K562 (cell line): Measurements from ENCODE around the gene IGF2BP1. TPM values are rescaled to one million over a fixed set of nuclear protein-coding genes. Genes with fewer than 3 reads are reported as not detected.

Source experiments
- EGR1 ChIP-seq: fragments of 450-650 bp; conservative IDR thresholded peaks from 2 replicates; pipeline ENCODE4 v1.6.1; 2017; ENCODE audit warnings: mild to moderate bottlenecking
- KAT2B ChIP-seq: IDR thresholded peaks from one replicate; pipeline ENCODE4 v1.6.1; 2012; ENCODE audit warnings: low read depth, mild to moderate bottlenecking, control low read depth, inconsistent platforms, low read length, moderate library complexity
- KDM4B ChIP-seq, 2 experiments: fragments of 450-650 bp in 1 of 2; sonication (generic) in 1 of 2; IDR thresholded peaks; 2 replicates each; pipeline ENCODE4 v1.6.1; 2016 to 2017; ENCODE audit warnings: borderline replicate concordance in 2 of 2, antibody characterized with exemption in 1 of 2, low read depth in 1 of 2, mild to moderate bottlenecking in 1 of 2
- MXI1 ChIP-seq: IDR thresholded peaks from 2 replicates; pipeline ENCODE4 v1.6.1; 2011; ENCODE audit warnings: low read depth, mild to moderate bottlenecking, improper control_type of control experiment, low read length
- NCOA4 ChIP-seq: fragments of 450-650 bp; IDR thresholded peaks from 2 replicates; pipeline ENCODE4 v1.6.1; 2018; ENCODE audit warnings: mild to moderate bottlenecking; ENCODE audit not compliant: partially characterized antibody
- NUFIP1 ChIP-seq: fragments of 450-650 bp; IDR thresholded peaks from 2 replicates; pipeline ENCODE4 v1.6.1; 2018; ENCODE audit not compliant: partially characterized antibody
- RUNX1 ChIP-seq: sonication (generic); IDR thresholded peaks from 2 replicates; pipeline ENCODE4 v1.6.1; 2016; ENCODE audit warnings: antibody characterized with exemption, low read depth
- SRSF3 ChIP-seq: fragments of 200-400 bp; formaldehyde crosslinking; IDR thresholded peaks from 2 replicates; pipeline ENCODE4 v1.6.1; 2016; ENCODE audit warnings: mild to moderate bottlenecking, low read length, moderate library complexity; ENCODE audit not compliant: insufficient read depth
- ZFP36 ChIP-seq: fragments of 150-350 bp; IDR thresholded peaks from 2 replicates; pipeline ENCODE4 v1.6.1; 2018; ENCODE audit warnings: low read length, low read depth; ENCODE audit not compliant: partially characterized antibody
- ZNF217 ChIP-seq: sonication (generic); formaldehyde crosslinking; IDR thresholded peaks from 2 replicates; pipeline ENCODE4 v1.8.0; 2022; ENCODE audit warnings: mild to moderate bottlenecking, missing genetic modification reagents
- ZNF311 ChIP-seq: fragments of 250-450 bp; sonication (Bioruptor Pico); IDR thresholded peaks from 2 replicates; pipeline ENCODE4 v1.4.0; 2020; ENCODE audit warnings: mild to moderate bottlenecking, moderate library complexity
- ZNF354B ChIP-seq: fragments of 250-450 bp; sonication (Bioruptor Pico); IDR thresholded peaks from 2 replicates; pipeline ENCODE4 v1.4.0; 2020
- ZNF431 ChIP-seq: sonication (generic); formaldehyde crosslinking; IDR thresholded peaks from 2 replicates; pipeline ENCODE4 v1.8.0; 2022; ENCODE audit warnings: mild to moderate bottlenecking, missing genetic modification reagents
- ZNF76 ChIP-seq: fragments of 250-450 bp; sonication (Bioruptor Pico); IDR thresholded peaks from 2 replicates; pipeline ENCODE4 v1.4.0; 2020; ENCODE audit warnings: mild to moderate bottlenecking, moderate library complexity, borderline replicate concordance
- ZNF785 ChIP-seq: fragments of 250-450 bp; sonication (Bioruptor Pico); IDR thresholded peaks from 2 replicates; pipeline ENCODE4 v1.4.0; 2020; ENCODE audit warnings: mild to moderate bottlenecking
- polyA plus RNA-seq, 8 experiments: library from polyadenylated mRNA; depleted of rRNA in 4 of 8; stranded (reverse) in 5 of 8; unstranded in 3 of 8; fragments of >200 nt; fragmentation: Nextera tagmentation in 2 of 8; fragmentation: Illumina TruSeq in 1 of 8; extraction: Ambion mirVana in 2 of 8; extraction: Trizol in 1 of 8; gene quantifications; 2 replicates each; pipeline versions ENCODE4 v1.2.1 to v1.2.3, GENCODE V29; 2011 to 2014; ENCODE audit warnings: inconsistent platforms in 1 of 8, missing spikeins in 1 of 8
- total RNA-seq, 7 experiments: library from RNA; depleted of rRNA in 6 of 7; stranded (reverse); fragments of >200 nt in 6 of 7; fragmentation: Illumina TruSeq in 2 of 7; extraction: Trizol in 2 of 7; gene quantifications; 2 replicates each; pipeline versions ENCODE4 v1.2.1 to v1.2.3, GENCODE V29; 2011 to 2021; ENCODE audit warnings: low replicate concordance in 1 of 7
- TF ChIP-seq, protein P1 (sequence below): fragments of 450-650 bp; IDR thresholded peaks from 2 replicates; pipeline ENCODE4 v1.6.1; 2017; ENCODE audit warnings: antibody characterized with exemption, mild to moderate bottlenecking
- TF ChIP-seq, protein P2 (sequence below): fragments of 450-650 bp; IDR thresholded peaks from 2 replicates; pipeline ENCODE4 v1.6.1; 2017; ENCODE audit warnings: mild to moderate bottlenecking, moderate library complexity
- TF ChIP-seq, protein P3 (sequence below): conservative IDR thresholded peaks from 2 replicates; pipeline ENCODE4 v1.6.1; 2011; ENCODE audit warnings: low read depth, mild to moderate bottlenecking, low read length; ENCODE audit not compliant: control insufficient read depth
- TF ChIP-seq, protein P4 (sequence below): fragments of 250-450 bp; sonication (Bioruptor Pico); IDR thresholded peaks from 2 replicates; pipeline ENCODE4 v1.8.0; 2021; ENCODE audit warnings: mild to moderate bottlenecking, moderate library complexity

IGF2BP1 gene
- total and polyA plus RNA-seq, 9 of the 15 experiments (the other 6 are each of a cell fraction or from before 2014, with no cell fraction given), result 13.0 to 318 (median 53.6) TPM

DNA sequence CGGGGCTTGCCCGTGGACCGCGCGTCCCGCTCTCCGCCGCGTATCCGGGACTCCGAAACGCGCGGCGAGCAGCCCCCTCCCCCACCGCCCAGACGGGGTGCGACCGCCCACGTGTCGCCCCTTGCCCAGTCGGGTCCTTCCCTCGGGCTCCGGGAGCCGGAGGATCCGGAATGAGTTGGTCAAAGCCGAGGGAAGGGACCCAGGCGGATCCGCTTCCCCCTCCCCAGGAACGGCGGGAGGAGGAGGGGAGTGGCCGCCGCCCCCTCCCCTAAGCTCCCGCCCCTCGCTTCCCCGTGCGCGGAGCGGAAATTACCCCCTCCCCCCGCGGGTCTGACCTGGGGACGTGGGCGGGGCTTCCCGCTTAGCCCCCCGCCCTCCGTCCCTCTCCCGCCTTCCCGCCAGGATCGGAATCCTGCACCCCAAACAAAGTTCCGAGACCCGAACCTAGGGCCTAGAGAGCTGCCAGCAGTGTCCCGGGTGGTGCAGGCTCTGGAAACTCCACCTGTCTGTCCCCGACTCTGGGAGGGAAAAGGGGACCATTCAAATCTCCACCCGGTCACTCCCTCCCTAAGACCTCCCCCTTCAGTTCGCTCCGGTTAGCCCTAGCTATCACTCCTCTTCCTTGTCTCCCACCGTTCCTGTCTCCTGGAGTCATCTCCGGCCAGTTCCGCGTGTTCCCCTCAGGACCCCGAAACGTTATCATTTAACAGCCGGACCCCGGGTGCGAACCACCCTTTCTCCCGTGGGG lies 1.0 kb upstream of the IGF2BP1 start (continued):
- TF ChIP-seq MXI1, result peak; percentile 55; the same call in 1 of the 2 replicates
- TF ChIP-seq EGR1, result peak; percentile 94
- no peak for TF ChIP-seq ZNF785
- no peak for TF ChIP-seq RUNX1
- peak in 1 of 2 experiments; percentile 95; a peak in 2 of 4 replicates for TF ChIP-seq KDM4B (IDR thresholded peaks at IDR 0.05; ENCODE audit: borderline replicate concordance in 2 of 2, low read depth in 1 of 2)
- TF ChIP-seq ZNF76 (CRISPR knock-in tag), result no peak
- no peak for TF ChIP-seq KAT2B
- no peak for TF ChIP-seq ZNF311 (CRISPR knock-in tag)
- TF ChIP-seq ZNF431 (CRISPR knock-in tag), result no peak; the same call in 1 of the 2 replicates
- TF ChIP-seq ZNF217 (CRISPR knock-in tag), result no peak
- peak; percentile 7 for TF ChIP-seq ZFP36
- TF ChIP-seq, protein P1, sequence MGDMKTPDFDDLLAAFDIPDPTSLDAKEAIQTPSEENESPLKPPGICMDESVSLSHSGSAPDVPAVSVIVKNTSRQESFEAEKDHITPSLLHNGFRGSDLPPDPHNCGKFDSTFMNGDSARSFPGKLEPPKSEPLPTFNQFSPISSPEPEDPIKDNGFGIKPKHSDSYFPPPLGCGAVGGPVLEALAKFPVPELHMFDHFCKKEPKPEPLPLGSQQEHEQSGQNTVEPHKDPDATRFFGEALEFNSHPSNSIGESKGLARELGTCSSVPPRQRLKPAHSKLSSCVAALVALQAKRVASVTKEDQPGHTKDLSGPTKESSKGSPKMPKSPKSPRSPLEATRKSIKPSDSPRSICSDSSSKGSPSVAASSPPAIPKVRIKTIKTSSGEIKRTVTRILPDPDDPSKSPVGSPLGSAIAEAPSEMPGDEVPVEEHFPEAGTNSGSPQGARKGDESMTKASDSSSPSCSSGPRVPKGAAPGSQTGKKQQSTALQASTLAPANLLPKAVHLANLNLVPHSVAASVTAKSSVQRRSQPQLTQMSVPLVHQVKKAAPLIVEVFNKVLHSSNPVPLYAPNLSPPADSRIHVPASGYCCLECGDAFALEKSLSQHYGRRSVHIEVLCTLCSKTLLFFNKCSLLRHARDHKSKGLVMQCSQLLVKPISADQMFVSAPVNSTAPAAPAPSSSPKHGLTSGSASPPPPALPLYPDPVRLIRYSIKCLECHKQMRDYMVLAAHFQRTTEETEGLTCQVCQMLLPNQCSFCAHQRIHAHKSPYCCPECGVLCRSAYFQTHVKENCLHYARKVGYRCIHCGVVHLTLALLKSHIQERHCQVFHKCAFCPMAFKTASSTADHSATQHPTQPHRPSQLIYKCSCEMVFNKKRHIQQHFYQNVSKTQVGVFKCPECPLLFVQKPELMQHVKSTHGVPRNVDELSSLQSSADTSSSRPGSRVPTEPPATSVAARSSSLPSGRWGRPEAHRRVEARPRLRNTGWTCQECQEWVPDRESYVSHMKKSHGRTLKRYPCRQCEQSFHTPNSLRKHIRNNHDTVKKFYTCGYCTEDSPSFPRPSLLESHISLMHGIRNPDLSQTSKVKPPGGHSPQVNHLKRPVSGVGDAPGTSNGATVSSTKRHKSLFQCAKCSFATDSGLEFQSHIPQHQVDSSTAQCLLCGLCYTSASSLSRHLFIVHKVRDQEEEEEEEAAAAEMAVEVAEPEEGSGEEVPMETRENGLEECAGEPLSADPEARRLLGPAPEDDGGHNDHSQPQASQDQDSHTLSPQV, result peak; percentile 18; the same call in 1 of the 2 replicates
- TF ChIP-seq ZNF354B, result no peak
- TF ChIP-seq, protein P2, sequence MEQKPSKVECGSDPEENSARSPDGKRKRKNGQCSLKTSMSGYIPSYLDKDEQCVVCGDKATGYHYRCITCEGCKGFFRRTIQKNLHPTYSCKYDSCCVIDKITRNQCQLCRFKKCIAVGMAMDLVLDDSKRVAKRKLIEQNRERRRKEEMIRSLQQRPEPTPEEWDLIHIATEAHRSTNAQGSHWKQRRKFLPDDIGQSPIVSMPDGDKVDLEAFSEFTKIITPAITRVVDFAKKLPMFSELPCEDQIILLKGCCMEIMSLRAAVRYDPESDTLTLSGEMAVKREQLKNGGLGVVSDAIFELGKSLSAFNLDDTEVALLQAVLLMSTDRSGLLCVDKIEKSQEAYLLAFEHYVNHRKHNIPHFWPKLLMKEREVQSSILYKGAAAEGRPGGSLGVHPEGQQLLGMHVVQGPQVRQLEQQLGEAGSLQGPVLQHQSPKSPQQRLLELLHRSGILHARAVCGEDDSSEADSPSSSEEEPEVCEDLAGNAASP, result no peak
- TF ChIP-seq, protein P3, sequence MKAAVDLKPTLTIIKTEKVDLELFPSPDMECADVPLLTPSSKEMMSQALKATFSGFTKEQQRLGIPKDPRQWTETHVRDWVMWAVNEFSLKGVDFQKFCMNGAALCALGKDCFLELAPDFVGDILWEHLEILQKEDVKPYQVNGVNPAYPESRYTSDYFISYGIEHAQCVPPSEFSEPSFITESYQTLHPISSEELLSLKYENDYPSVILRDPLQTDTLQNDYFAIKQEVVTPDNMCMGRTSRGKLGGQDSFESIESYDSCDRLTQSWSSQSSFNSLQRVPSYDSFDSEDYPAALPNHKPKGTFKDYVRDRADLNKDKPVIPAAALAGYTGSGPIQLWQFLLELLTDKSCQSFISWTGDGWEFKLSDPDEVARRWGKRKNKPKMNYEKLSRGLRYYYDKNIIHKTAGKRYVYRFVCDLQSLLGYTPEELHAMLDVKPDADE, result peak; percentile 86
- peak; percentile 23; the same call in 1 of the 2 replicates for TF ChIP-seq SRSF3
- TF ChIP-seq, protein P4, sequence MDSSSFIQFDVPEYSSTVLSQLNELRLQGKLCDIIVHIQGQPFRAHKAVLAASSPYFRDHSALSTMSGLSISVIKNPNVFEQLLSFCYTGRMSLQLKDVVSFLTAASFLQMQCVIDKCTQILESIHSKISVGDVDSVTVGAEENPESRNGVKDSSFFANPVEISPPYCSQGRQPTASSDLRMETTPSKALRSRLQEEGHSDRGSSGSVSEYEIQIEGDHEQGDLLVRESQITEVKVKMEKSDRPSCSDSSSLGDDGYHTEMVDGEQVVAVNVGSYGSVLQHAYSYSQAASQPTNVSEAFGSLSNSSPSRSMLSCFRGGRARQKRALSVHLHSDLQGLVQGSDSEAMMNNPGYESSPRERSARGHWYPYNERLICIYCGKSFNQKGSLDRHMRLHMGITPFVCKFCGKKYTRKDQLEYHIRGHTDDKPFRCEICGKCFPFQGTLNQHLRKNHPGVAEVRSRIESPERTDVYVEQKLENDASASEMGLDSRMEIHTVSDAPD (CRISPR knock-in tag), result no peak
- no peak for TF ChIP-seq NCOA4
- TF ChIP-seq NUFIP1, result no peak
